ENCODE data around the gene STK25.

GRCh38 chr2:241483305-241483704 lies 25.1 kb downstream of the STK25 start:
- no peak for TF ChIP-seq CTCF (IDR thresholded peaks at IDR 0.05)
- no peak for TF ChIP-seq EP300 (IDR thresholded peaks at IDR 0.05)
- TF ChIP-seq HDAC2 (IDR thresholded peaks at IDR 0.05): no peak
- no peak for TF ChIP-seq POLR2A (IDR thresholded peaks at IDR 0.05; ENCODE audit: low read length)
- TF ChIP-seq USF2 (IDR thresholded peaks at IDR 0.05): no peak
- TF ChIP-seq CBX8 (IDR thresholded peaks at IDR 0.05): no peak
- TF ChIP-seq SMC3 (IDR thresholded peaks at IDR 0.05): no peak
- TF ChIP-seq ESRRA (IDR thresholded peaks at IDR 0.05; ENCODE audit: borderline replicate concordance, low read length): no peak
- no peak for TF ChIP-seq RNF2 (IDR thresholded peaks at IDR 0.05; ENCODE audit: borderline replicate concordance, low read depth)
- TF ChIP-seq RAD21 (conservative IDR thresholded peaks at IDR 0.05 in 1 of 2, IDR thresholded peaks at IDR 0.05 in 1 of 2): no peak
- no peak for TF ChIP-seq RFX5 (IDR thresholded peaks at IDR 0.05)
- no peak for TF ChIP-seq ELK1 (IDR thresholded peaks at IDR 0.05; ENCODE audit: low read depth, low read length)
- no peak for TF ChIP-seq RCOR1 (IDR thresholded peaks at IDR 0.05; ENCODE audit: low read depth, low read length)

Data from A549 (cell line).